Neural progenitor cell (in vitro differentiated cells): ENCODE results near the gene PLEKHG4B.
"Not testable (repeated sequence)": the region's sequence is repeated elsewhere in the genome, so short reads cannot be mapped to it uniquely, and the experiment has no call there.

ENCODE experiments used
- EZH2 ChIP-seq: fragments of 200-600 bp; sonication (generic); IDR thresholded peaks from 2 replicates; pipeline ENCODE4 v1.6.1; 2017; ENCODE audit warnings: antibody characterized with exemption, mild to moderate bottlenecking, moderate library complexity
- EZH2phosphoT487 ChIP-seq: fragments of 200-600 bp; sonication (generic); IDR thresholded peaks from 2 replicates; pipeline ENCODE4 v1.6.1; 2017; ENCODE audit warnings: antibody characterized with exemption
- TF ChIP-seq, protein P1 (sequence below): fragments of 200-600 bp; sonication (generic); IDR thresholded peaks from 2 replicates; pipeline ENCODE4 v1.5.1; 2017; ENCODE audit warnings: antibody characterized with exemption, mild to moderate bottlenecking

DNA sequence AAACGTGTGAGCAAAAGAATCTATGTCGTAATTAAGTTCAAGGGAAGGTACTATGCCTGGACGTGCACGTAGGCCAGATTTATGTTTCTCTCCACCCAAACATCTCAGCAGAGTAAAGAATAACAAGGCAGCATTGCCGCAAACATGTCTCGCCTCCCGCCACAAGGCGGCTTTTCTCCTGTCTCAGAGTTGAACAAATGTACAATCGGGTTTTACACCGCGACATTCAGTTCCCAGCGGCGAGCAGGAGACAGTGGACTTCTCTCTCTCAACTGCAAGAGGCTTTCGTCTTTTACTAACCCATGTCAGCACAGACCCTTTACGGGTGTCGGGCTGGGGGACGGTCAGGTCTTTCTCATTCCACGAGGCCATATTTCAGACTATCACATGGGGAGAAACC lies 105.1 kb downstream of the PLEKHG4B start:
- TF ChIP-seq, protein P1, sequence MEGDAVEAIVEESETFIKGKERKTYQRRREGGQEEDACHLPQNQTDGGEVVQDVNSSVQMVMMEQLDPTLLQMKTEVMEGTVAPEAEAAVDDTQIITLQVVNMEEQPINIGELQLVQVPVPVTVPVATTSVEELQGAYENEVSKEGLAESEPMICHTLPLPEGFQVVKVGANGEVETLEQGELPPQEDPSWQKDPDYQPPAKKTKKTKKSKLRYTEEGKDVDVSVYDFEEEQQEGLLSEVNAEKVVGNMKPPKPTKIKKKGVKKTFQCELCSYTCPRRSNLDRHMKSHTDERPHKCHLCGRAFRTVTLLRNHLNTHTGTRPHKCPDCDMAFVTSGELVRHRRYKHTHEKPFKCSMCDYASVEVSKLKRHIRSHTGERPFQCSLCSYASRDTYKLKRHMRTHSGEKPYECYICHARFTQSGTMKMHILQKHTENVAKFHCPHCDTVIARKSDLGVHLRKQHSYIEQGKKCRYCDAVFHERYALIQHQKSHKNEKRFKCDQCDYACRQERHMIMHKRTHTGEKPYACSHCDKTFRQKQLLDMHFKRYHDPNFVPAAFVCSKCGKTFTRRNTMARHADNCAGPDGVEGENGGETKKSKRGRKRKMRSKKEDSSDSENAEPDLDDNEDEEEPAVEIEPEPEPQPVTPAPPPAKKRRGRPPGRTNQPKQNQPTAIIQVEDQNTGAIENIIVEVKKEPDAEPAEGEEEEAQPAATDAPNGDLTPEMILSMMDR: not testable (repeated sequence)
- not testable (repeated sequence) for TF ChIP-seq EZH2phosphoT487, EZH2
